Measurements from ENCODE around the gene TCN2. TPM values are rescaled to one million over a fixed set of nuclear protein-coding genes. Genes with fewer than 3 reads are reported as not detected.

Gene TCN2
- total RNA-seq, 2 experiments from 2014 or later, result 3.8 TPM; not detected in 1

DNA sequence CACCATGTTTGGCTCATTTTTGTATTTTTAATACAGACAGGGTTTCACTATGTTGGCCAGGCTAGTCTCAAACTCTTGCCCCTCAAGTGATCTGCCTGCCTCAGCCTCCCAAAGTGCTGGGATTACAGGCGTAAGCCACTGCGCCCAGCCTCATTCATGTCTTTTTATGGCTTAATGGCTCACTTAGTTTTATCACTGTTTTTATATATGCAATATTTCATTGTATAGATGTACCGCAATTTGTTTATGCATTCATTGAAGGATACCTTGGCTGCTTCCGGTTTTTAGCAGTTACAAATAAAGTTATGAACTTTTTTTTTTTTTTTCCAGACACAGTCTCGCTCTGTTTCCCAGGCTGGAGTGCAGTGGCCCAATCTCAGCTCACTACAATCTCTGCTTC lies 5.5 kb upstream of the TCN2 start:
- Histone ChIP-seq H2AFZ (ENCODE audit: low read length) (no peak overlapping the region), H3K4me3 (ENCODE audit: low read depth, low read length, poor library complexity, severe bottlenecking) (no peak overlapping the region), H3K79me2 (ENCODE audit: insufficient read depth, low read depth, low read length) (no peaks in the 10 kb centered on the region), H3K27ac (ENCODE audit: low read depth, low read length, poor library complexity, severe bottlenecking) (no peak overlapping the region), H3K9me2 (ENCODE audit: insufficient read depth, low read length) (no peaks in the 10 kb centered on the region), H3K4me2 (ENCODE audit: low read length) (no peak overlapping the region), H3K9me3 (ENCODE audit: low read length) (no peaks in the 10 kb centered on the region), H4K20me1 (ENCODE audit: insufficient read depth, low read length) (no peaks in the 10 kb centered on the region), H3K4me1 (ENCODE audit: insufficient read depth, low read length, poor library complexity, severe bottlenecking) (peaks cover 14% of the 10 kb centered on the region), H3K36me3 (ENCODE audit: insufficient read depth, low read length) (no peaks in the 10 kb centered on the region)
- DNase-seq (ENCODE audit: low spot score), result no peak
- TF ChIP-seq EZH2phosphoT487 (IDR thresholded peaks at IDR 0.05; ENCODE audit: borderline replicate concordance, low read depth, low read length), result no peak
- TF ChIP-seq, protein P1, sequence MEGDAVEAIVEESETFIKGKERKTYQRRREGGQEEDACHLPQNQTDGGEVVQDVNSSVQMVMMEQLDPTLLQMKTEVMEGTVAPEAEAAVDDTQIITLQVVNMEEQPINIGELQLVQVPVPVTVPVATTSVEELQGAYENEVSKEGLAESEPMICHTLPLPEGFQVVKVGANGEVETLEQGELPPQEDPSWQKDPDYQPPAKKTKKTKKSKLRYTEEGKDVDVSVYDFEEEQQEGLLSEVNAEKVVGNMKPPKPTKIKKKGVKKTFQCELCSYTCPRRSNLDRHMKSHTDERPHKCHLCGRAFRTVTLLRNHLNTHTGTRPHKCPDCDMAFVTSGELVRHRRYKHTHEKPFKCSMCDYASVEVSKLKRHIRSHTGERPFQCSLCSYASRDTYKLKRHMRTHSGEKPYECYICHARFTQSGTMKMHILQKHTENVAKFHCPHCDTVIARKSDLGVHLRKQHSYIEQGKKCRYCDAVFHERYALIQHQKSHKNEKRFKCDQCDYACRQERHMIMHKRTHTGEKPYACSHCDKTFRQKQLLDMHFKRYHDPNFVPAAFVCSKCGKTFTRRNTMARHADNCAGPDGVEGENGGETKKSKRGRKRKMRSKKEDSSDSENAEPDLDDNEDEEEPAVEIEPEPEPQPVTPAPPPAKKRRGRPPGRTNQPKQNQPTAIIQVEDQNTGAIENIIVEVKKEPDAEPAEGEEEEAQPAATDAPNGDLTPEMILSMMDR (conservative IDR thresholded peaks at IDR 0.05; ENCODE audit: low read length), result no peak
- ChIA-PET CTCF (ENCODE audit: unreplicated experiment) (no interaction called here), POLR2A (interaction anchor here (0.7 to 1.6 kb wide), 2 partner anchors 10 to 556 kb away, joined by 3 to 5 read pairs; partner anchors contain the start of gene PES1)
- intact Hi-C loops (cut with micrococcal nuclease; ENCODE audit: unreplicated experiment), result no loop called here
- no TSS peak for BruUV-seq (replicated peaks)

DNA sequence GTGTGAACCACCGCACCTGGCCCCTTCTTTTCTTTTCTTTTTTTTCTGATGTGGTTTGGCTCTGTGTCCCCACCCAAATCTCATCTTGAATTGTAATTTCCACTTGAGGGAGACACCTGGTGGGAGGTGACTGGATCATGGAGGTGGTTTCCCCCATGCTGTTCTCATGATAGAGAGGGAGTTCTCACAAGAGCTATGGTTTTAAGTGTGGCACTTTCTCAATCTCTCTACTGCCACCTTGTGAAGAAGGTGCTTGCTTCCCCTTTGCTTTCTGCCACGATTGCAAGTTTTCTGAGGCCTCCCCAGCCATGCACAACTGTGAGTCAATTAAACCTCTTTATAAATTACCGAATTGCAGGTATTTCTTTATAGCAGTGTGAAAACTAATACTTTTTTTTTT lies 4.9 kb upstream of the TCN2 start:
- no peaks in the 10 kb centered on the region for H3K36me3 ChIP-seq (ENCODE audit: insufficient read depth, low read length)
- TF ChIP-seq EZH2phosphoT487 (IDR thresholded peaks at IDR 0.05; ENCODE audit: borderline replicate concordance, low read depth, low read length), result no peak
- TF ChIP-seq, protein P1 (conservative IDR thresholded peaks at IDR 0.05; ENCODE audit: low read length), result peak; percentile 68
- no peaks in the 10 kb centered on the region for H3K9me2 ChIP-seq (ENCODE audit: insufficient read depth, low read length)
- H2AFZ ChIP-seq (ENCODE audit: low read length), result no peak overlapping the region
- DNase-seq (ENCODE audit: low spot score), result peak; percentile 49
- ChIA-PET POLR2A (interaction anchor here (0.7 to 1.6 kb wide), 2 partner anchors 11 to 555 kb away, joined by 3 to 5 read pairs; partner anchors contain the start of gene PES1), CTCF (ENCODE audit: unreplicated experiment) (no interaction called here)
- H3K4me1 ChIP-seq (ENCODE audit: insufficient read depth, low read length, poor library complexity, severe bottlenecking), result peaks cover 19% of the 10 kb centered on the region
- intact Hi-C loops (cut with micrococcal nuclease; ENCODE audit: unreplicated experiment), result no loop called here
- H3K9me3 ChIP-seq (ENCODE audit: low read length), result no peaks in the 10 kb centered on the region
- no peak overlapping the region for H3K4me3 ChIP-seq (ENCODE audit: low read depth, low read length, poor library complexity, severe bottlenecking)
- no peak overlapping the region for H3K27ac ChIP-seq (ENCODE audit: low read depth, low read length, poor library complexity, severe bottlenecking)
- no TSS peak for BruUV-seq (replicated peaks)
- no peak overlapping the region for H3K4me2 ChIP-seq (ENCODE audit: low read length)
- H3K79me2 ChIP-seq (ENCODE audit: insufficient read depth, low read depth, low read length), result no peaks in the 10 kb centered on the region
- no peaks in the 10 kb centered on the region for H4K20me1 ChIP-seq (ENCODE audit: insufficient read depth, low read length)

DNA sequence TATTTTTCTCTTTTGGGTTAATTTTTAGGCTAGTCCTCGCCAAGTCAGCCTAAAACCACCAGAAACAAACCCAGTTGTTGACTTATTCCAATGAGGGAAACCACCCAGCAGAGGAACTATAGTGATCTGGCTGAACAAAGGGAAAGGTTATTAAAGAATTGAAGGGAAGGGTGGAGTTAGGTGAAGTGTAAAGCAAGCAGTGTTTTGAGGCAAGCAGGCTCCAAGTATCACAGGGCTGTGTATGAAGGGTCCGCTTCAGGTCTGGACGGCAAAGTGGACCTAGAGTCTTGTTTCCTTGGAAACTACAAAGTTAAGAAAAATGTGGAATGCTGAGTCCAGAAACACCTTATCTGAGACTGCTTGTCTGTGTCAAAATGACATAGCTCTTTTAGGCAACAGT lies 3.2 kb upstream of the TCN2 start:
- TF ChIP-seq, protein P1 (conservative IDR thresholded peaks at IDR 0.05; ENCODE audit: low read length), result no peak
- no peak for TF ChIP-seq EZH2phosphoT487 (IDR thresholded peaks at IDR 0.05; ENCODE audit: borderline replicate concordance, low read depth, low read length)
- H3K9me3 ChIP-seq (ENCODE audit: low read length), result no peaks in the 10 kb centered on the region
- no peak for DNase-seq (ENCODE audit: low spot score)
- no peaks in the 10 kb centered on the region for H3K9me2 ChIP-seq (ENCODE audit: insufficient read depth, low read length)
- no peak overlapping the region for H3K4me3 ChIP-seq (ENCODE audit: low read depth, low read length, poor library complexity, severe bottlenecking)
- no peak overlapping the region for H2AFZ ChIP-seq (ENCODE audit: low read length)
- POLR2A ChIA-PET, result interaction anchor here (0.7 kb wide), 1 partner anchor 1787 kb away, joined by 3 read pairs; no protein-coding TSS in a partner anchor
- no peaks in the 10 kb centered on the region for H4K20me1 ChIP-seq (ENCODE audit: insufficient read depth, low read length)
- BruUV-seq (replicated peaks), result no TSS peak
- no peak overlapping the region for H3K4me2 ChIP-seq (ENCODE audit: low read length)
- peaks cover 27% of the 10 kb centered on the region for H3K4me1 ChIP-seq (ENCODE audit: insufficient read depth, low read length, poor library complexity, severe bottlenecking)
- no peaks in the 10 kb centered on the region for H3K36me3 ChIP-seq (ENCODE audit: insufficient read depth, low read length)
- intact Hi-C loops (cut with micrococcal nuclease; ENCODE audit: unreplicated experiment), result no loop called here
- H3K27ac ChIP-seq (ENCODE audit: low read depth, low read length, poor library complexity, severe bottlenecking), result no peak overlapping the region
- CTCF ChIA-PET (ENCODE audit: unreplicated experiment), result no interaction called here
- H3K79me2 ChIP-seq (ENCODE audit: insufficient read depth, low read depth, low read length), result no peaks in the 10 kb centered on the region
